22Rv1 (cell line): Measurements from ENCODE around the gene TEX264.

Experiments
- ZFX ChIP-seq: fragments of 450-650 bp; IDR thresholded peaks from 2 replicates; pipeline ENCODE4 v1.6.1; 2017; ENCODE audit warnings: antibody characterized with exemption, borderline replicate concordance
- TF ChIP-seq, protein P1 (sequence below): fragments of 450-650 bp; IDR thresholded peaks from 2 replicates; pipeline ENCODE4 v1.5.1; 2017; ENCODE audit warnings: mild to moderate bottlenecking

DNA sequence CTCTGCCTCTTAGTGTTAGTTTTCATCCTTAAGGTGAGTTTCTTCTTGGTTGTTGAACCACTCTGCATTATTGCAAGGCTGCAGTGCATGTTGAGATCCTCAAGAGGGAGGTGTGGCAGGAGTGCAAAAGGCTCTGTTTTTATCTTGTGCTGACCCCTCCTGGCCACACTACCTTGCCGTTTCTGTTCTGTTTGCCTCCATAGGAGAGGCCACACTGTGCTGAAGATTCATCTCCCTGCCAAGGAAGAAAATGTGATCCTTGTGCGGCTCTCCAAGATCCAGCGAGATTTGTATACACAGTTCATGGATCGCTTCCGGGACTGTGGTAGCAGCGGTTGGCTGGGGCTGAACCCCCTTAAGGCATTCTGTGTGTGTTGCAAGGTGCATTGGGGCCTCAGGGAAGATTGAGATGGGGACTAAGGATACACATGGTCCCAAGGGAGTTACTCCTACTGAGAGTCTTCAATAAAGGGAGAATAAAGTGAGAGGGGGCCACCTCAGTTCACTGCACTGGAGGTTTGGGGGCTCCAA, 33.0 kb upstream of the TEX264 start:
- TF ChIP-seq, protein P1, sequence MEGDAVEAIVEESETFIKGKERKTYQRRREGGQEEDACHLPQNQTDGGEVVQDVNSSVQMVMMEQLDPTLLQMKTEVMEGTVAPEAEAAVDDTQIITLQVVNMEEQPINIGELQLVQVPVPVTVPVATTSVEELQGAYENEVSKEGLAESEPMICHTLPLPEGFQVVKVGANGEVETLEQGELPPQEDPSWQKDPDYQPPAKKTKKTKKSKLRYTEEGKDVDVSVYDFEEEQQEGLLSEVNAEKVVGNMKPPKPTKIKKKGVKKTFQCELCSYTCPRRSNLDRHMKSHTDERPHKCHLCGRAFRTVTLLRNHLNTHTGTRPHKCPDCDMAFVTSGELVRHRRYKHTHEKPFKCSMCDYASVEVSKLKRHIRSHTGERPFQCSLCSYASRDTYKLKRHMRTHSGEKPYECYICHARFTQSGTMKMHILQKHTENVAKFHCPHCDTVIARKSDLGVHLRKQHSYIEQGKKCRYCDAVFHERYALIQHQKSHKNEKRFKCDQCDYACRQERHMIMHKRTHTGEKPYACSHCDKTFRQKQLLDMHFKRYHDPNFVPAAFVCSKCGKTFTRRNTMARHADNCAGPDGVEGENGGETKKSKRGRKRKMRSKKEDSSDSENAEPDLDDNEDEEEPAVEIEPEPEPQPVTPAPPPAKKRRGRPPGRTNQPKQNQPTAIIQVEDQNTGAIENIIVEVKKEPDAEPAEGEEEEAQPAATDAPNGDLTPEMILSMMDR, result peak; percentile 91
- no peak for TF ChIP-seq ZFX
